GM21390 (cell line): ENCODE results near the gene MRPL4.

Experiments used
- ATAC-seq: cut with Tn5 transposase; IDR thresholded peaks from one replicate; pipeline ENCODE4 v1.9.1; 2021; ENCODE audit not compliant: unreplicated experiment

MRPL4 gene

GRCh38 chr19:10286803-10287737 is 35.1 kb downstream of the MRPL4 start, which contains the start of gene ICAM4:
TSS of gene ICAM4 (plus strand) at chr19:10286955. CDS start at chr19:10287013, 58 bp downstream.
- no peak for ATAC-seq

- ATAC-seq, result no peak
Measured at GRCh38 chr19:10288662-10289166, 36.7 kb downstream of the MRPL4 start.

GRCh38 chr19:10289167-10289835 is 37.3 kb downstream of the MRPL4 start:
- ATAC-seq, result no peak

GRCh38 chr19:10289836-10290356 is 37.9 kb downstream of the MRPL4 start, which contains the start of gene ICAM5:
TSS of gene ICAM5 (plus strand) at chr19:10289952. CDS start at chr19:10290044, 92 bp downstream.
- no peak for ATAC-seq

- ATAC-seq, result no peak
Measured at GRCh38 chr19:10290357-10290875, 38.4 kb downstream of the MRPL4 start.

GRCh38 chr19:10290876-10291553 is 39.0 kb downstream of the MRPL4 start:
- no peak for ATAC-seq

GRCh38 chr19:10291554-10292205 is 39.7 kb downstream of the MRPL4 start:
- ATAC-seq, result no peak

GRCh38 chr19:10292206-10292788 is 40.3 kb downstream of the MRPL4 start:
- ATAC-seq, result no peak

GRCh38 chr19:10292789-10293636 is 41.0 kb downstream of the MRPL4 start:
- ATAC-seq, result no peak

- ATAC-seq, result no peak
Measured at GRCh38 chr19:10293637-10294367, 41.8 kb downstream of the MRPL4 start.

GRCh38 chr19:10294368-10294697 is 42.3 kb downstream of the MRPL4 start:
- no peak for ATAC-seq

- no peak for ATAC-seq
Measured at GRCh38 chr19:10295305-10295846, 43.4 kb downstream of the MRPL4 start.

- ATAC-seq, result no peak
Measured at GRCh38 chr19:10295847-10296591, 44.0 kb downstream of the MRPL4 start.

GRCh38 chr19:10299545-10300458 is 47.8 kb downstream of the MRPL4 start:
- no peak for ATAC-seq

- no peak for ATAC-seq
Measured at GRCh38 chr19:10305139-10305806, 53.3 kb downstream of the MRPL4 start.

GRCh38 chr19:10306327-10306726 is 54.3 kb downstream of the MRPL4 start:
- no peak for ATAC-seq
